Measurements from ENCODE around the gene PHACTR1.

The PHACTR1 gene

GRCh38 chr6:13079096-13079723 lies 362.6 kb downstream of the PHACTR1 start:
- no peak overlapping the region for H3K4me3 ChIP-seq (ENCODE audit: low read depth in 1 of 2, low read length in 1 of 2)
- no peak for TF ChIP-seq CTCF (IDR thresholded peaks at IDR 0.05)
- H3K4me1 ChIP-seq (ENCODE audit: control insufficient read depth in 1 of 2, insufficient read depth in 1 of 2, low read depth in 1 of 2, low read length in 1 of 2), result no peaks in the 10 kb centered on the region
- no peaks in the 10 kb centered on the region for H3K27me3 ChIP-seq
- no peaks in the 10 kb centered on the region for H3K9me3 ChIP-seq
- no peaks in the 10 kb centered on the region for H3K36me3 ChIP-seq
- no peak overlapping the region for H3K27ac ChIP-seq

- H3K27me3 ChIP-seq, result no peaks in the 10 kb centered on the region
- no peaks in the 10 kb centered on the region for H3K4me1 ChIP-seq (ENCODE audit: control insufficient read depth in 1 of 2, insufficient read depth in 1 of 2, low read depth in 1 of 2, low read length in 1 of 2)
- H3K27ac ChIP-seq, result no peak overlapping the region
- TF ChIP-seq CTCF (IDR thresholded peaks at IDR 0.05), result no peak
- no peak overlapping the region for H3K4me3 ChIP-seq (ENCODE audit: low read depth in 1 of 2, low read length in 1 of 2)
- H3K36me3 ChIP-seq, result no peaks in the 10 kb centered on the region
- H3K9me3 ChIP-seq, result no peaks in the 10 kb centered on the region
Observed at GRCh38 chr6:13080462-13081188, 364.1 kb downstream of the PHACTR1 start.

GRCh38 chr6:13081189-13081563 lies 364.6 kb downstream of the PHACTR1 start:
- no peaks in the 10 kb centered on the region for H3K4me1 ChIP-seq (ENCODE audit: control insufficient read depth in 1 of 2, insufficient read depth in 1 of 2, low read depth in 1 of 2, low read length in 1 of 2)
- H3K4me3 ChIP-seq (ENCODE audit: low read depth in 1 of 2, low read length in 1 of 2), result no peak overlapping the region
- no peaks in the 10 kb centered on the region for H3K9me3 ChIP-seq
- no peaks in the 10 kb centered on the region for H3K36me3 ChIP-seq
- no peak overlapping the region for H3K27ac ChIP-seq
- TF ChIP-seq CTCF (IDR thresholded peaks at IDR 0.05), result no peak
- H3K27me3 ChIP-seq, result no peaks in the 10 kb centered on the region

GRCh38 chr6:13089296-13089994 lies 372.9 kb downstream of the PHACTR1 start:
- Histone ChIP-seq H3K4me3 (ENCODE audit: low read depth in 1 of 2, low read length in 1 of 2) (no peak overlapping the region), H3K4me1 (ENCODE audit: control insufficient read depth in 1 of 2, insufficient read depth in 1 of 2, low read depth in 1 of 2, low read length in 1 of 2) (no peaks in the 10 kb centered on the region), H3K27me3 (no peaks in the 10 kb centered on the region), H3K9me3 (no peaks in the 10 kb centered on the region), H3K36me3 (no peaks in the 10 kb centered on the region), H3K27ac (no peak overlapping the region)
- TF ChIP-seq CTCF (IDR thresholded peaks at IDR 0.05), result no peak

GRCh38 chr6:13091192-13091591 lies 374.6 kb downstream of the PHACTR1 start:
- Histone ChIP-seq H3K4me3 (ENCODE audit: low read depth in 1 of 2, low read length in 1 of 2) (no peak overlapping the region), H3K4me1 (ENCODE audit: control insufficient read depth in 1 of 2, insufficient read depth in 1 of 2, low read depth in 1 of 2, low read length in 1 of 2) (no peaks in the 10 kb centered on the region), H3K36me3 (no peaks in the 10 kb centered on the region), H3K27ac (no peak overlapping the region), H3K9me3 (no peaks in the 10 kb centered on the region), H3K27me3 (no peaks in the 10 kb centered on the region)
- no peak for TF ChIP-seq CTCF (IDR thresholded peaks at IDR 0.05)
